Osteocyte (in vitro differentiated cells): ENCODE results near the gene NTF3. TPM values are rescaled to one million over a fixed set of nuclear protein-coding genes. Genes with fewer than 3 reads are reported as not detected.

Source experiments
- DNase-seq: peaks from one replicate; pipeline ENCODE4 v3.0.0; 2021; ENCODE audit warnings: mixed read lengths; ENCODE audit not compliant: unreplicated experiment; ENCODE audit errors: extremely low spot score
- H3K27ac Mint-ChIP-seq: one replicate; pipeline ENCODE4 v1.8.0; 2021; ENCODE audit warnings: mild to moderate bottlenecking, mixed read lengths; ENCODE audit not compliant: unreplicated experiment
- H3K27me3 Mint-ChIP-seq: one replicate; pipeline ENCODE4 v1.8.0; 2021; ENCODE audit warnings: mixed read lengths; ENCODE audit not compliant: unreplicated experiment
- H3K36me3 Mint-ChIP-seq: one replicate; pipeline ENCODE4 v1.8.0; 2021; ENCODE audit warnings: mixed read lengths; ENCODE audit not compliant: unreplicated experiment
- H3K4me1 Mint-ChIP-seq: one replicate; pipeline ENCODE4 v1.8.0; 2021; ENCODE audit warnings: mixed read lengths; ENCODE audit not compliant: unreplicated experiment
- H3K4me3 Mint-ChIP-seq: one replicate; pipeline ENCODE4 v1.8.0; 2021; ENCODE audit warnings: mild to moderate bottlenecking, moderate library complexity, mixed read lengths; ENCODE audit not compliant: unreplicated experiment
- H3K9me3 Mint-ChIP-seq: one replicate; pipeline ENCODE4 v1.8.0; 2021; ENCODE audit warnings: mixed read lengths; ENCODE audit not compliant: unreplicated experiment
- total RNA-seq: library from RNA; stranded (reverse); gene quantifications from 2 replicates; pipeline ENCODE4 v1.2.1, GENCODE V29; 2021
- TF ChIP-seq, protein P1 (sequence below): fragments of 200-600 bp; sonication (generic); IDR thresholded peaks from 2 replicates; pipeline ENCODE4 v1.5.0; 2021; ENCODE audit warnings: antibody characterized with exemption, mild to moderate bottlenecking, moderate library complexity

The NTF3 gene
- total RNA-seq, 1 donor from 2014 or later, result 1.1 TPM

DNA sequence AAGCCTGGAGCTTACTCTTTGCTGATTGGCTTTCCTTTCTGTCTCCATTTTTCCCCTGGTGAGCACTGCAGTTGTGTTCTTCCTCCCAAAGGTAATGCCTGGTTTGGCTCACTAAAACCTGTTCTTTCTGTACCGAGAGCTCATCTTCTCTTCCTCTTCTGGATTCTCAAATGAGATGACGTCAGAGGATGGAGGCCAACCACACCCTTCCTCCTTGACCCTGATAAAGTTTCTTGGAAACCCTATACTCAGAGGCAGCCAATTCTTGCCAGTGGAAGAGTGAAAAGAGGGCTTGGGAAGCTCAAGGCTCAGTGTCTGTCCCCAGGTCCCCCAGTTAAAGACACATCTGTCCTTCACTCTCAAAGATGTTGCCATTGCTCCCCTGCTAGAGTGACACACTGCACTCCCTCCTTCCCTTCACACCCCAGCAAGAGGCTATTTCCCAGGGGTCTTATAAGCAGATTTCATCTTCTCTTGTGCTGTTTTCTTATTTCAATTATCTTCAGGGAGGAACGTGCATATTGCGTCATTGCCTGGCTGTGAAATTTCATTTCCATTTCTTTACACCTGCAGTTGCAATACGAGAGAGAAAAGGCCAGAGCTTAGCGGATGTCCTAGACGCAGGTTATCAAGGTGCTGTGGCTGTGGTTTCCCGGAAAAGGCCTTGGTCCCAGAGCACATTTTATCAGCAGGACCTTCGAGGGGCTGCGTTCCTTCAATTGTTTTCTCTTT lies 27.3 kb downstream of the NTF3 start:
- Mint-ChIP-seq H3K4me3 (no peak overlapping the region), H3K4me1 (peaks cover 10% of the 10 kb centered on the region), H3K27ac (no peak overlapping the region), H3K9me3 (no peaks in the 10 kb centered on the region), H3K27me3 (no peaks in the 10 kb centered on the region), H3K36me3 (no peaks in the 10 kb centered on the region)
- TF ChIP-seq, protein P1, sequence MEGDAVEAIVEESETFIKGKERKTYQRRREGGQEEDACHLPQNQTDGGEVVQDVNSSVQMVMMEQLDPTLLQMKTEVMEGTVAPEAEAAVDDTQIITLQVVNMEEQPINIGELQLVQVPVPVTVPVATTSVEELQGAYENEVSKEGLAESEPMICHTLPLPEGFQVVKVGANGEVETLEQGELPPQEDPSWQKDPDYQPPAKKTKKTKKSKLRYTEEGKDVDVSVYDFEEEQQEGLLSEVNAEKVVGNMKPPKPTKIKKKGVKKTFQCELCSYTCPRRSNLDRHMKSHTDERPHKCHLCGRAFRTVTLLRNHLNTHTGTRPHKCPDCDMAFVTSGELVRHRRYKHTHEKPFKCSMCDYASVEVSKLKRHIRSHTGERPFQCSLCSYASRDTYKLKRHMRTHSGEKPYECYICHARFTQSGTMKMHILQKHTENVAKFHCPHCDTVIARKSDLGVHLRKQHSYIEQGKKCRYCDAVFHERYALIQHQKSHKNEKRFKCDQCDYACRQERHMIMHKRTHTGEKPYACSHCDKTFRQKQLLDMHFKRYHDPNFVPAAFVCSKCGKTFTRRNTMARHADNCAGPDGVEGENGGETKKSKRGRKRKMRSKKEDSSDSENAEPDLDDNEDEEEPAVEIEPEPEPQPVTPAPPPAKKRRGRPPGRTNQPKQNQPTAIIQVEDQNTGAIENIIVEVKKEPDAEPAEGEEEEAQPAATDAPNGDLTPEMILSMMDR, result no peak
- DNase-seq, result no peak

DNA sequence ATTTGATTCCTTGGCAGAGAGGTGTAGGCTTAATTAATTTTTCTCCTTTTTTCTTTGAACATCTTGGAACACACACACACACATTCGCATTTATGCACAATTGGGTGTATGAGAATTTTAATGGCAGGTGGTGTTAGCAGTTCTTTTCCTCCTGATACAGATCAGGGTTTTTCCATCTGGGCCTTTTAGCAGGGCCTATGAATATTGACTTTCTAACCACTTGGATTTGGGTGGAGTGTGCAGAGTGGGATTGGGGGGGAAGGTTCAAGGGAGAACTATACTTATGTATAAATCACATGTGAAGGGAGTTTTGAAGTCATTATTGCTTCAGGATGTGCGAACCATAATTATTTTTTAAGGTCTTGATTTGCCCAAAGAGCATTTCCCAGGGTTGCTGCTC lies 28.9 kb downstream of the NTF3 start:
- Mint-ChIP-seq H3K4me3 (no peak overlapping the region), H3K27ac (no peak overlapping the region), H3K9me3 (no peaks in the 10 kb centered on the region), H3K36me3 (no peaks in the 10 kb centered on the region), H3K27me3 (no peaks in the 10 kb centered on the region), H3K4me1 (peaks cover 10% of the 10 kb centered on the region)
- DNase-seq, result no peak
- TF ChIP-seq, protein P1, result no peak

DNA sequence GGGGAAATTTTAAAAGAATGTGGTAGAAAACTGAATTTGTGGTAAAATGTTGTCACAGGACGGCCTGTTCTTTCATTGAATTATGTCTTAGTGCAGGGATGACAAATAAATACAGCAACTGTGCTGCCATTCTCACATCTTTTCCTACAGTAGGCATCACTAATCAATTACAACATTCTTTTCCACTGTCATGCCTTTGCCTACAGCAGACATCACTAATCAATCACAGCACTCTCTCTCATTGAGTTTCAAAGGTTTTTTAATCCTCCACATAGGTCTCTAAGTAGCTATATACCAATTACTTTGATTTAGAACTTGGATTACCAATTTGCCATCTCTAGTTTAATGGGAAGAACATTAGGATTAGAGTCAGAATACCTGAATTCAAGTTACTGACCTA lies 30.1 kb downstream of the NTF3 start:
- TF ChIP-seq, protein P1, result no peak
- H3K4me3 Mint-ChIP-seq, result no peak overlapping the region
- no peak for DNase-seq
- H3K9me3 Mint-ChIP-seq, result no peaks in the 10 kb centered on the region
- H3K27me3 Mint-ChIP-seq, result no peaks in the 10 kb centered on the region
- no peak overlapping the region for H3K27ac Mint-ChIP-seq
- H3K4me1 Mint-ChIP-seq, result peaks cover 11% of the 10 kb centered on the region
- H3K36me3 Mint-ChIP-seq, result no peaks in the 10 kb centered on the region

DNA sequence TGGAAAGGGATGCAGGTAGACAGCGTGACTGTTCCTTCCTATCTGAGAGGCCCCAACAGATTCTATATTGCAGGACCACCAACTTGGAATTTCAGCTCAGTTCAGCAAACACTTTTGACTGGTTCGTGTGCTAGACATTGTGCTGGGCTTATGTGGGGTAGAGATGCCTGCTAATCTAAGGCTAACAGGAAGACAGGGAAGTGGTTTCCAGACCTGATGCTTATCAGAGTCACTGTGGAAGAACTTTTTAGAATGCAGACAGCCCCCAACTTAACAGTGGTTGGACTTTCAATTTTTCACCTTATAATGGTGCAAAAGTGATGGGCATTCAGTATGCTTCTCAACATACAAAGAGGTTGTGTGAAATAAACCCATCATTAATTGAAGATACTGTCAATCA lies 32.2 kb downstream of the NTF3 start:
- no peaks in the 10 kb centered on the region for H3K27me3 Mint-ChIP-seq
- no peaks in the 10 kb centered on the region for H3K36me3 Mint-ChIP-seq
- no peak overlapping the region for H3K27ac Mint-ChIP-seq
- DNase-seq, result no peak
- TF ChIP-seq, protein P1, result no peak
- no peaks in the 10 kb centered on the region for H3K9me3 Mint-ChIP-seq
- no peak overlapping the region for H3K4me3 Mint-ChIP-seq
- H3K4me1 Mint-ChIP-seq, result peaks cover 10% of the 10 kb centered on the region

DNA sequence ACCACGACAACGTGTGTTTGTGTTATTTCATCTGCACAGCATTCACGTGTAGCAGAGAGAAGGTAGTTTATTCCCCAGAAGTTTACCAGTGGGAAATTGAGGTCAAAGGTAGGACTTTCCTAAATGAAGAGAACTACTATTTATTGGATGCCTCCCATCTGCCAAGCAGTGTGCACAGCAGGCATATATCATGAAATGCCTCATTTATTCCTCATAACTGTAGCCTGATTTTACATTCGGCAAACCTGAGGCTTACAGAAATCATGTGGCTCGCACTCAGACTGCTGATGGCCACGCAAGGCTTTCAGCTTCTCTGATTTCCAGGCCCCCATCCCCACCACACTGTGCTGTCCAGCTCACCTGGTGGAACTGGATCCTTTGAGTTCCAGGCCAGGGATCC lies 33.5 kb downstream of the NTF3 start:
- Mint-ChIP-seq H3K4me3 (no peak overlapping the region), H3K9me3 (no peaks in the 10 kb centered on the region), H3K27me3 (no peaks in the 10 kb centered on the region), H3K36me3 (no peaks in the 10 kb centered on the region), H3K4me1 (peaks cover 10% of the 10 kb centered on the region), H3K27ac (no peak overlapping the region)
- TF ChIP-seq, protein P1, result no peak
- no peak for DNase-seq
